ENCODE measurements around the gene NRXN3.

Gene NRXN3

GRCh38 chr14:79480212-79480611 lies 1310.0 kb downstream of the NRXN3 start:
- no peak for DNase-seq (ENCODE audit: low spot score)

GRCh38 chr14:79482825-79483224 lies 1312.7 kb downstream of the NRXN3 start:
- no peak for DNase-seq (ENCODE audit: low spot score)

GRCh38 chr14:79483477-79484388 lies 1313.6 kb downstream of the NRXN3 start:
- no peak for DNase-seq (ENCODE audit: low spot score)

- no peak for DNase-seq (ENCODE audit: low spot score)
Observed at GRCh38 chr14:79487632-79488031, 1317.5 kb downstream of the NRXN3 start.

GRCh38 chr14:79491161-79491560 lies 1321.0 kb downstream of the NRXN3 start:
- DNase-seq (ENCODE audit: low spot score) = no peak

GRCh38 chr14:79493081-79493645 lies 1323.0 kb downstream of the NRXN3 start:
- no peak for DNase-seq (ENCODE audit: low spot score)

- DNase-seq (ENCODE audit: low spot score) = no peak
Observed at GRCh38 chr14:79496701-79497100, 1326.5 kb downstream of the NRXN3 start.

- DNase-seq (ENCODE audit: low spot score) = no peak
Observed at GRCh38 chr14:79500489-79500888, 1330.3 kb downstream of the NRXN3 start.

GRCh38 chr14:79502136-79502750 lies 1332.1 kb downstream of the NRXN3 start:
- DNase-seq (ENCODE audit: low spot score) = no peak

GRCh38 chr14:79502751-79503148 lies 1332.6 kb downstream of the NRXN3 start:
- DNase-seq (ENCODE audit: low spot score) = no peak

- no peak for DNase-seq (ENCODE audit: low spot score)
Observed at GRCh38 chr14:79510659-79511058, 1340.5 kb downstream of the NRXN3 start.

- no peak for DNase-seq (ENCODE audit: low spot score)
Observed at GRCh38 chr14:79511146-79511545, 1341.0 kb downstream of the NRXN3 start.

GRCh38 chr14:79513446-79513845 lies 1343.3 kb downstream of the NRXN3 start:
- no peak for DNase-seq (ENCODE audit: low spot score)

GRCh38 chr14:79514700-79515099 lies 1344.5 kb downstream of the NRXN3 start:
- no peak for DNase-seq (ENCODE audit: low spot score)

GRCh38 chr14:79515158-79515557 lies 1345.0 kb downstream of the NRXN3 start:
- no peak for DNase-seq (ENCODE audit: low spot score)

GRCh38 chr14:79516009-79516408 lies 1345.8 kb downstream of the NRXN3 start:
- no peak for DNase-seq (ENCODE audit: low spot score)

- no peak for DNase-seq (ENCODE audit: low spot score)
Observed at GRCh38 chr14:79525416-79525815, 1355.2 kb downstream of the NRXN3 start.

GRCh38 chr14:79528828-79529416 lies 1358.7 kb downstream of the NRXN3 start:
- DNase-seq (ENCODE audit: low spot score) = no peak

- no peak for DNase-seq (ENCODE audit: low spot score)
Observed at GRCh38 chr14:79530555-79530954, 1360.4 kb downstream of the NRXN3 start.

- DNase-seq (ENCODE audit: low spot score) = no peak
Observed at GRCh38 chr14:79534703-79535353, 1364.7 kb downstream of the NRXN3 start.

- no peak for DNase-seq (ENCODE audit: low spot score)
Observed at GRCh38 chr14:79540394-79540793, 1370.2 kb downstream of the NRXN3 start.

- DNase-seq (ENCODE audit: low spot score) = no peak
Observed at GRCh38 chr14:79542121-79542520, 1371.9 kb downstream of the NRXN3 start.

Data from germinal center (tissue), 1 donor.